ENCODE data around the gene FAM163B. TPM values are rescaled to one million over a fixed set of nuclear protein-coding genes. Genes with fewer than 3 reads are reported as not detected.

FAM163B gene
- total and polyA plus RNA-seq, 2 experiments from 2014 or later = 0.35 to 1.0 TPM

DNA sequence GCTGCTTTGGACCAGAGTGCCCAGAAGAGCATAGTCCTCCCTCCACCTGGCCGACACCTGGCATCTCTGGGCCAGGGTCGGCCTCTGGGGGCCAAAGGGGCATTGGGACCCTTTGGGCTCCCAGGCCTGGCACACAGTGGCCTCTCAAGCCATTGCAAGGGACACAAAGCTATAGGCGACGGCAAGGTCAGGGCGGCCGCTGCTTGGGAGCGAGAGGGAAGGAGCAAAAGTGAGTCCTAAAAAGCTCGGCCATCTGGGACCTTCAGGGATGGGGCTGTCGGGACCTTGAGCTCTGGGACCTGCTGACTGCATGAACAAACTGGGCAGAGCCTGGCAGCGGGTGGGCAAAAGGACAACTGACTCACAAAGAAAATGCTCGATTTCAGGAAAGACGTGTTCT is 40.8 kb upstream of the FAM163B start:
- Histone ChIP-seq H3K4me1 (ENCODE audit: insufficient read depth) (no peaks in the 10 kb centered on the region), H3K36me3 (replicated peaks; ENCODE audit: insufficient read depth, low read depth) (no peaks in the 10 kb centered on the region), H3K4me3 (no peak overlapping the region), H3K4me2 (no peak overlapping the region), H3K9me3 (ENCODE audit: low read depth) (no peaks in the 10 kb centered on the region), H3K9me2 (replicated peaks; ENCODE audit: insufficient read depth) (no peaks in the 10 kb centered on the region), H4K20me1 (ENCODE audit: insufficient read depth, poor library complexity, severe bottlenecking) (no peaks in the 10 kb centered on the region), H3K27me3 (peaks cover under 1% of the 10 kb centered on the region), H2AFZ (no peak overlapping the region), H3K79me2 (no peaks in the 10 kb centered on the region), H3K27ac (no peak overlapping the region)
- no peak for DNase-seq (ENCODE audit: low spot score)
- TF ChIP-seq EZH2phosphoT487 (IDR thresholded peaks at IDR 0.05; ENCODE audit: low read depth, severe bottlenecking, unreplicated experiment) (no peak), EZH2 (IDR thresholded peaks at IDR 0.05; ENCODE audit: borderline replicate concordance) (no peak)
- TF ChIP-seq, protein P1, sequence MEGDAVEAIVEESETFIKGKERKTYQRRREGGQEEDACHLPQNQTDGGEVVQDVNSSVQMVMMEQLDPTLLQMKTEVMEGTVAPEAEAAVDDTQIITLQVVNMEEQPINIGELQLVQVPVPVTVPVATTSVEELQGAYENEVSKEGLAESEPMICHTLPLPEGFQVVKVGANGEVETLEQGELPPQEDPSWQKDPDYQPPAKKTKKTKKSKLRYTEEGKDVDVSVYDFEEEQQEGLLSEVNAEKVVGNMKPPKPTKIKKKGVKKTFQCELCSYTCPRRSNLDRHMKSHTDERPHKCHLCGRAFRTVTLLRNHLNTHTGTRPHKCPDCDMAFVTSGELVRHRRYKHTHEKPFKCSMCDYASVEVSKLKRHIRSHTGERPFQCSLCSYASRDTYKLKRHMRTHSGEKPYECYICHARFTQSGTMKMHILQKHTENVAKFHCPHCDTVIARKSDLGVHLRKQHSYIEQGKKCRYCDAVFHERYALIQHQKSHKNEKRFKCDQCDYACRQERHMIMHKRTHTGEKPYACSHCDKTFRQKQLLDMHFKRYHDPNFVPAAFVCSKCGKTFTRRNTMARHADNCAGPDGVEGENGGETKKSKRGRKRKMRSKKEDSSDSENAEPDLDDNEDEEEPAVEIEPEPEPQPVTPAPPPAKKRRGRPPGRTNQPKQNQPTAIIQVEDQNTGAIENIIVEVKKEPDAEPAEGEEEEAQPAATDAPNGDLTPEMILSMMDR (IDR thresholded peaks at IDR 0.05; ENCODE audit: poor library complexity) = no peak
- WGBS (ENCODE audit: low lambda C conversion rate, missing lambda C conversion rate) = 95% methylated on average over 12 of the region's 12 CpGs

DNA sequence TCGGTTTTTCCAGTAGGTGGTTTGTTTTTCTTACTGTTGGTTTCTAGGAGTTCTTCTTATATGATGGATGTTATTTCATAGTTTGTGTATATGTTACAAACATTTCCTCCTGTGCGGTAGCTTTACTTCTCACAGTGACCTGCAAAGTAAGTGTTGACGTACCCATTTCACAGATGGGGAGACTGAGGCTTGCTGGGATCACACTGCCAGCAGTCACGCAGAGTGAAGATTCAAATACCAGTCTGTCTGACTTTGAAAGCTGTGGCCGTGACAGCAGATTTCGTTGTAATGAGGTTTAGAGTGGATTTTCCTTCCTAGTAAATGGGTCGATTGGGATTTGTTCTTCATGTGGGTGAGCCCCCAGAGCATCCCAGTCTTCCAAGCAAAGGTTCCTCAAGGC is 40.0 kb upstream of the FAM163B start:
- H3K4me1 ChIP-seq (ENCODE audit: insufficient read depth) = no peaks in the 10 kb centered on the region
- TF ChIP-seq EZH2 (IDR thresholded peaks at IDR 0.05; ENCODE audit: borderline replicate concordance) (no peak), EZH2phosphoT487 (IDR thresholded peaks at IDR 0.05; ENCODE audit: low read depth, severe bottlenecking, unreplicated experiment) (no peak)
- TF ChIP-seq, protein P1 (IDR thresholded peaks at IDR 0.05; ENCODE audit: poor library complexity) = no peak
- H3K27me3 ChIP-seq = no peaks in the 10 kb centered on the region
- H3K79me2 ChIP-seq = no peaks in the 10 kb centered on the region
- no peak overlapping the region for H3K27ac ChIP-seq
- no peaks in the 10 kb centered on the region for H3K9me2 ChIP-seq (replicated peaks; ENCODE audit: insufficient read depth)
- no peak overlapping the region for H3K4me2 ChIP-seq
- H3K36me3 ChIP-seq (replicated peaks; ENCODE audit: insufficient read depth, low read depth) = no peaks in the 10 kb centered on the region
- DNase-seq (ENCODE audit: low spot score) = no peak
- no peaks in the 10 kb centered on the region for H4K20me1 ChIP-seq (ENCODE audit: insufficient read depth, poor library complexity, severe bottlenecking)
- 95% methylated on average over 7 of the region's 7 CpGs for WGBS (ENCODE audit: low lambda C conversion rate, missing lambda C conversion rate)
- no peak overlapping the region for H3K4me3 ChIP-seq
- H2AFZ ChIP-seq = no peak overlapping the region
- no peaks in the 10 kb centered on the region for H3K9me3 ChIP-seq (ENCODE audit: low read depth)

DNA sequence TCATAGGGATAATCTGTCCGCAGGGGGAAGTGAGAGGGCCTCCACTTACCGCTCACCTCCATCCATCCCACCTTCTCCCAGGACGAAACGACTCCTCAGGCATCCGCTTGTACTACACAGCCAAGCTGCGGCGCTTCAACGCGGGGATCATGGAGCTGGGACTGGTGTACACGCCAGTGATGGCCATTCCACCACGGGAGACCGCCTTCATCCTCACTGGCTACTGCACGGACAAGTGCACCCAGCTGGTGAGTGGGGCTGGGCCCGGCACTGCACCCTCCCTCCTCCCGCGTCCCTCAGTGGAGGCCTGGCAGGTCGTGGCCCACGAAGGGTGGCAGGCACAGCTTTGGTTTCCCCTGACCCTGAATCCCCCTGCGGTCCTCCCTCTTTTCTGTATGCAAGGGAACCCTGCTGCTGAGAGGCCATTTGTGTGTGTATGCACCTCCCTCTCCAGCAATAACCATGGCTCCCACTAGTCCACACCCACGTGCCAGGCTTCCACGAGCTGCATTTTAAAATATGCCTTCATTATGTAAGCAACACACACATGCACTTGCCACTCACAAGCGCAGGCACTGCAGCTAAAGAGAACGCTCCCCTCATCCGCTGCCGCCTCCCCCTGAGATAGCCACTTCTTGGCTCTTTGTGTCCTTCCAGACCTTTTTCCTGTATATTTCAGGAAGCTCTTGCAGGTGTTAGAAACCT is 38.7 kb upstream of the FAM163B start:
- Histone ChIP-seq H3K27me3 (no peaks in the 10 kb centered on the region), H3K4me3 (no peak overlapping the region), H3K9me2 (replicated peaks; ENCODE audit: insufficient read depth) (no peaks in the 10 kb centered on the region), H2AFZ (no peak overlapping the region), H4K20me1 (ENCODE audit: insufficient read depth, poor library complexity, severe bottlenecking) (no peaks in the 10 kb centered on the region), H3K4me2 (no peak overlapping the region), H3K79me2 (no peaks in the 10 kb centered on the region), H3K36me3 (replicated peaks; ENCODE audit: insufficient read depth, low read depth) (no peaks in the 10 kb centered on the region), H3K4me1 (ENCODE audit: insufficient read depth) (no peaks in the 10 kb centered on the region), H3K27ac (no peak overlapping the region), H3K9me3 (ENCODE audit: low read depth) (no peaks in the 10 kb centered on the region)
- DNase-seq (ENCODE audit: low spot score) = no peak
- TF ChIP-seq EZH2phosphoT487 (IDR thresholded peaks at IDR 0.05; ENCODE audit: low read depth, severe bottlenecking, unreplicated experiment) (no peak), EZH2 (IDR thresholded peaks at IDR 0.05; ENCODE audit: borderline replicate concordance) (no peak)
- TF ChIP-seq, protein P1 (IDR thresholded peaks at IDR 0.05; ENCODE audit: poor library complexity) = no peak
- WGBS (ENCODE audit: low lambda C conversion rate, missing lambda C conversion rate) = 88% methylated on average over 25 of the region's 25 CpGs

Measured in hepatocyte (in vitro differentiated cells).